HCT116 (cell line): ENCODE results near the gene ZCWPW2.

Source experiments
- EZH2 ChIP-seq: fragments of 200-600 bp; sonication (generic); IDR thresholded peaks from 2 replicates; pipeline ENCODE4 v1.6.1; 2017; ENCODE audit warnings: antibody characterized with exemption, mixed run types
- EZH2phosphoT487 ChIP-seq: fragments of 200-600 bp; IDR thresholded peaks from 2 replicates; pipeline ENCODE4 v1.6.1; 2018; ENCODE audit warnings: antibody characterized with exemption, borderline replicate concordance
- POLR2A ChIP-seq: IDR thresholded peaks from 2 replicates; pipeline ENCODE4 v1.7.0; 2011; ENCODE audit warnings: borderline replicate concordance; ENCODE audit not compliant: insufficient read depth, insufficient read length; ENCODE audit errors: extremely low read depth
- POLR2AphosphoS5 ChIP-seq: IDR thresholded peaks from 2 replicates; pipeline ENCODE4 v1.6.1; 2011; ENCODE audit warnings: mild to moderate bottlenecking, low read depth, low read length, moderate library complexity
- RAD21 ChIP-seq: IDR thresholded peaks from 2 replicates; pipeline ENCODE4 v1.6.1; 2012; ENCODE audit warnings: low read depth, mild to moderate bottlenecking
- YY1 ChIP-seq: IDR thresholded peaks from 2 replicates; pipeline ENCODE4 v1.6.1; 2011; ENCODE audit warnings: low read length, low read depth, moderate library complexity, mild to moderate bottlenecking; ENCODE audit not compliant: insufficient replicate concordance; ENCODE audit errors: extremely low read depth
- ZFX ChIP-seq: fragments of 450-650 bp; IDR thresholded peaks from 2 replicates; pipeline ENCODE4 v1.6.1; 2017
- ZNF274 ChIP-seq: fragments of 200-500 bp; sonication (Bioruptor generic); IDR thresholded peaks from 2 replicates; pipeline ENCODE4 v1.6.1; 2014; ENCODE audit warnings: mild to moderate bottlenecking, low read depth, low read length, inconsistent platforms
- TF ChIP-seq, protein P1 (sequence below), 3 experiments: fragments of 200-600 bp in 1 of 3; sonication (generic) in 1 of 3; IDR thresholded peaks in 2 of 3; conservative IDR thresholded peaks in 1 of 3; 2 replicates each; pipeline ENCODE4 v1.5.1; 2012 to 2017; ENCODE audit warnings: low read depth in 2 of 3, low read length in 2 of 3, antibody characterized with exemption in 1 of 3, borderline replicate concordance in 1 of 3, control low read depth in 1 of 3, mild to moderate bottlenecking in 1 of 3, mixed read lengths in 1 of 3, mixed run types in 1 of 3, moderate library complexity in 1 of 3; ENCODE audit not compliant: insufficient read depth in 1 of 3
- TF ChIP-seq, protein P2 (sequence below): IDR thresholded peaks from 2 replicates; pipeline ENCODE4 v1.6.1; 2012
- TF ChIP-seq, protein P3 (sequence below): IDR thresholded peaks from 2 replicates; pipeline ENCODE4 v1.6.1; 2011; ENCODE audit warnings: mild to moderate bottlenecking, low read length, moderate library complexity; ENCODE audit not compliant: insufficient replicate concordance; ENCODE audit errors: extremely low read depth
- TF ChIP-seq, protein P4 (sequence below): IDR thresholded peaks from 2 replicates; pipeline ENCODE4 v1.6.1; 2012; ENCODE audit warnings: low read depth

DNA sequence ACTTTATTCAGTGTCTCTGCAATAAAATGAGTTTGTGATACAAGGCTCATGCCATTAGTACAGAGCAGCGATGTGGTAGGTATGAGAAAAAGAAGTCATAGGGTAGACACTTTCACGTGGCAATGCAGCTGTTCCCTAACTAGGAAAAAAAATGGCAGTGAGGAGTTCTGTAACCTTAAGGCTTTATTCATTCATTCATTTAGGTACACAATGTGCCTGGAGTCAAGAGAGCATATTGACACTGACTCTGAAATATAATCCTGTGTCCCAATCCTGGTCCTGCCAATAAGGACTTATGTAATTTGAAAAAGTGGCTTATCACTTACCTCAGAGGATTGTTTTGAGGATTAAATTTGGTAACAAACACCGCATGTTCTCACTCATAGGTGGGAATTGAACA is 173.1 kb downstream of the ZCWPW2 start:
- no peak for TF ChIP-seq POLR2AphosphoS5
- no peak for TF ChIP-seq EZH2
- TF ChIP-seq YY1, result no peak
- TF ChIP-seq, protein P1, sequence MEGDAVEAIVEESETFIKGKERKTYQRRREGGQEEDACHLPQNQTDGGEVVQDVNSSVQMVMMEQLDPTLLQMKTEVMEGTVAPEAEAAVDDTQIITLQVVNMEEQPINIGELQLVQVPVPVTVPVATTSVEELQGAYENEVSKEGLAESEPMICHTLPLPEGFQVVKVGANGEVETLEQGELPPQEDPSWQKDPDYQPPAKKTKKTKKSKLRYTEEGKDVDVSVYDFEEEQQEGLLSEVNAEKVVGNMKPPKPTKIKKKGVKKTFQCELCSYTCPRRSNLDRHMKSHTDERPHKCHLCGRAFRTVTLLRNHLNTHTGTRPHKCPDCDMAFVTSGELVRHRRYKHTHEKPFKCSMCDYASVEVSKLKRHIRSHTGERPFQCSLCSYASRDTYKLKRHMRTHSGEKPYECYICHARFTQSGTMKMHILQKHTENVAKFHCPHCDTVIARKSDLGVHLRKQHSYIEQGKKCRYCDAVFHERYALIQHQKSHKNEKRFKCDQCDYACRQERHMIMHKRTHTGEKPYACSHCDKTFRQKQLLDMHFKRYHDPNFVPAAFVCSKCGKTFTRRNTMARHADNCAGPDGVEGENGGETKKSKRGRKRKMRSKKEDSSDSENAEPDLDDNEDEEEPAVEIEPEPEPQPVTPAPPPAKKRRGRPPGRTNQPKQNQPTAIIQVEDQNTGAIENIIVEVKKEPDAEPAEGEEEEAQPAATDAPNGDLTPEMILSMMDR (IDR thresholded peaks at IDR 0.05 in 2 of 3, conservative IDR thresholded peaks at IDR 0.05 in 1 of 3; ENCODE audit: borderline replicate concordance in 1 of 3, insufficient read depth in 1 of 3, low read depth in 2 of 3, low read length in 2 of 3), result no peak
- TF ChIP-seq EZH2phosphoT487, result no peak
- TF ChIP-seq, protein P2, sequence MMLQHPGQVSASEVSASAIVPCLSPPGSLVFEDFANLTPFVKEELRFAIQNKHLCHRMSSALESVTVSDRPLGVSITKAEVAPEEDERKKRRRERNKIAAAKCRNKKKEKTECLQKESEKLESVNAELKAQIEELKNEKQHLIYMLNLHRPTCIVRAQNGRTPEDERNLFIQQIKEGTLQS, result no peak
- TF ChIP-seq POLR2A, result no peak
- TF ChIP-seq, protein P3, sequence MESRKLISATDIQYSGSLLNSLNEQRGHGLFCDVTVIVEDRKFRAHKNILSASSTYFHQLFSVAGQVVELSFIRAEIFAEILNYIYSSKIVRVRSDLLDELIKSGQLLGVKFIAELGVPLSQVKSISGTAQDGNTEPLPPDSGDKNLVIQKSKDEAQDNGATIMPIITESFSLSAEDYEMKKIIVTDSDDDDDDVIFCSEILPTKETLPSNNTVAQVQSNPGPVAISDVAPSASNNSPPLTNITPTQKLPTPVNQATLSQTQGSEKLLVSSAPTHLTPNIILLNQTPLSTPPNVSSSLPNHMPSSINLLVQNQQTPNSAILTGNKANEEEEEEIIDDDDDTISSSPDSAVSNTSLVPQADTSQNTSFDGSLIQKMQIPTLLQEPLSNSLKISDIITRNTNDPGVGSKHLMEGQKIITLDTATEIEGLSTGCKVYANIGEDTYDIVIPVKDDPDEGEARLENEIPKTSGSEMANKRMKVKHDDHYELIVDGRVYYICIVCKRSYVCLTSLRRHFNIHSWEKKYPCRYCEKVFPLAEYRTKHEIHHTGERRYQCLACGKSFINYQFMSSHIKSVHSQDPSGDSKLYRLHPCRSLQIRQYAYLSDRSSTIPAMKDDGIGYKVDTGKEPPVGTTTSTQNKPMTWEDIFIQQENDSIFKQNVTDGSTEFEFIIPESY, result no peak
- TF ChIP-seq ZFX, result no peak
- TF ChIP-seq, protein P4, sequence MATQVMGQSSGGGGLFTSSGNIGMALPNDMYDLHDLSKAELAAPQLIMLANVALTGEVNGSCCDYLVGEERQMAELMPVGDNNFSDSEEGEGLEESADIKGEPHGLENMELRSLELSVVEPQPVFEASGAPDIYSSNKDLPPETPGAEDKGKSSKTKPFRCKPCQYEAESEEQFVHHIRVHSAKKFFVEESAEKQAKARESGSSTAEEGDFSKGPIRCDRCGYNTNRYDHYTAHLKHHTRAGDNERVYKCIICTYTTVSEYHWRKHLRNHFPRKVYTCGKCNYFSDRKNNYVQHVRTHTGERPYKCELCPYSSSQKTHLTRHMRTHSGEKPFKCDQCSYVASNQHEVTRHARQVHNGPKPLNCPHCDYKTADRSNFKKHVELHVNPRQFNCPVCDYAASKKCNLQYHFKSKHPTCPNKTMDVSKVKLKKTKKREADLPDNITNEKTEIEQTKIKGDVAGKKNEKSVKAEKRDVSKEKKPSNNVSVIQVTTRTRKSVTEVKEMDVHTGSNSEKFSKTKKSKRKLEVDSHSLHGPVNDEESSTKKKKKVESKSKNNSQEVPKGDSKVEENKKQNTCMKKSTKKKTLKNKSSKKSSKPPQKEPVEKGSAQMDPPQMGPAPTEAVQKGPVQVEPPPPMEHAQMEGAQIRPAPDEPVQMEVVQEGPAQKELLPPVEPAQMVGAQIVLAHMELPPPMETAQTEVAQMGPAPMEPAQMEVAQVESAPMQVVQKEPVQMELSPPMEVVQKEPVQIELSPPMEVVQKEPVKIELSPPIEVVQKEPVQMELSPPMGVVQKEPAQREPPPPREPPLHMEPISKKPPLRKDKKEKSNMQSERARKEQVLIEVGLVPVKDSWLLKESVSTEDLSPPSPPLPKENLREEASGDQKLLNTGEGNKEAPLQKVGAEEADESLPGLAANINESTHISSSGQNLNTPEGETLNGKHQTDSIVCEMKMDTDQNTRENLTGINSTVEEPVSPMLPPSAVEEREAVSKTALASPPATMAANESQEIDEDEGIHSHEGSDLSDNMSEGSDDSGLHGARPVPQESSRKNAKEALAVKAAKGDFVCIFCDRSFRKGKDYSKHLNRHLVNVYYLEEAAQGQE, result no peak
- no peak for TF ChIP-seq RAD21
- no peak for TF ChIP-seq ZNF274
